ENCODE measurements around the gene PLEKHF1. TPM values are rescaled to one million over a fixed set of nuclear protein-coding genes. Genes with fewer than 3 reads are reported as not detected.

PLEKHF1 gene
- total and polyA plus RNA-seq, 2 of the 8 experiments (the other 6 are each of a cell fraction or from before 2014, with no cell fraction given): 11.1 to 18.4 TPM

GRCh38 chr19:29667901-29668341 is 2.7 kb downstream of the PLEKHF1 start (continued):
- TF ChIP-seq, protein P1, sequence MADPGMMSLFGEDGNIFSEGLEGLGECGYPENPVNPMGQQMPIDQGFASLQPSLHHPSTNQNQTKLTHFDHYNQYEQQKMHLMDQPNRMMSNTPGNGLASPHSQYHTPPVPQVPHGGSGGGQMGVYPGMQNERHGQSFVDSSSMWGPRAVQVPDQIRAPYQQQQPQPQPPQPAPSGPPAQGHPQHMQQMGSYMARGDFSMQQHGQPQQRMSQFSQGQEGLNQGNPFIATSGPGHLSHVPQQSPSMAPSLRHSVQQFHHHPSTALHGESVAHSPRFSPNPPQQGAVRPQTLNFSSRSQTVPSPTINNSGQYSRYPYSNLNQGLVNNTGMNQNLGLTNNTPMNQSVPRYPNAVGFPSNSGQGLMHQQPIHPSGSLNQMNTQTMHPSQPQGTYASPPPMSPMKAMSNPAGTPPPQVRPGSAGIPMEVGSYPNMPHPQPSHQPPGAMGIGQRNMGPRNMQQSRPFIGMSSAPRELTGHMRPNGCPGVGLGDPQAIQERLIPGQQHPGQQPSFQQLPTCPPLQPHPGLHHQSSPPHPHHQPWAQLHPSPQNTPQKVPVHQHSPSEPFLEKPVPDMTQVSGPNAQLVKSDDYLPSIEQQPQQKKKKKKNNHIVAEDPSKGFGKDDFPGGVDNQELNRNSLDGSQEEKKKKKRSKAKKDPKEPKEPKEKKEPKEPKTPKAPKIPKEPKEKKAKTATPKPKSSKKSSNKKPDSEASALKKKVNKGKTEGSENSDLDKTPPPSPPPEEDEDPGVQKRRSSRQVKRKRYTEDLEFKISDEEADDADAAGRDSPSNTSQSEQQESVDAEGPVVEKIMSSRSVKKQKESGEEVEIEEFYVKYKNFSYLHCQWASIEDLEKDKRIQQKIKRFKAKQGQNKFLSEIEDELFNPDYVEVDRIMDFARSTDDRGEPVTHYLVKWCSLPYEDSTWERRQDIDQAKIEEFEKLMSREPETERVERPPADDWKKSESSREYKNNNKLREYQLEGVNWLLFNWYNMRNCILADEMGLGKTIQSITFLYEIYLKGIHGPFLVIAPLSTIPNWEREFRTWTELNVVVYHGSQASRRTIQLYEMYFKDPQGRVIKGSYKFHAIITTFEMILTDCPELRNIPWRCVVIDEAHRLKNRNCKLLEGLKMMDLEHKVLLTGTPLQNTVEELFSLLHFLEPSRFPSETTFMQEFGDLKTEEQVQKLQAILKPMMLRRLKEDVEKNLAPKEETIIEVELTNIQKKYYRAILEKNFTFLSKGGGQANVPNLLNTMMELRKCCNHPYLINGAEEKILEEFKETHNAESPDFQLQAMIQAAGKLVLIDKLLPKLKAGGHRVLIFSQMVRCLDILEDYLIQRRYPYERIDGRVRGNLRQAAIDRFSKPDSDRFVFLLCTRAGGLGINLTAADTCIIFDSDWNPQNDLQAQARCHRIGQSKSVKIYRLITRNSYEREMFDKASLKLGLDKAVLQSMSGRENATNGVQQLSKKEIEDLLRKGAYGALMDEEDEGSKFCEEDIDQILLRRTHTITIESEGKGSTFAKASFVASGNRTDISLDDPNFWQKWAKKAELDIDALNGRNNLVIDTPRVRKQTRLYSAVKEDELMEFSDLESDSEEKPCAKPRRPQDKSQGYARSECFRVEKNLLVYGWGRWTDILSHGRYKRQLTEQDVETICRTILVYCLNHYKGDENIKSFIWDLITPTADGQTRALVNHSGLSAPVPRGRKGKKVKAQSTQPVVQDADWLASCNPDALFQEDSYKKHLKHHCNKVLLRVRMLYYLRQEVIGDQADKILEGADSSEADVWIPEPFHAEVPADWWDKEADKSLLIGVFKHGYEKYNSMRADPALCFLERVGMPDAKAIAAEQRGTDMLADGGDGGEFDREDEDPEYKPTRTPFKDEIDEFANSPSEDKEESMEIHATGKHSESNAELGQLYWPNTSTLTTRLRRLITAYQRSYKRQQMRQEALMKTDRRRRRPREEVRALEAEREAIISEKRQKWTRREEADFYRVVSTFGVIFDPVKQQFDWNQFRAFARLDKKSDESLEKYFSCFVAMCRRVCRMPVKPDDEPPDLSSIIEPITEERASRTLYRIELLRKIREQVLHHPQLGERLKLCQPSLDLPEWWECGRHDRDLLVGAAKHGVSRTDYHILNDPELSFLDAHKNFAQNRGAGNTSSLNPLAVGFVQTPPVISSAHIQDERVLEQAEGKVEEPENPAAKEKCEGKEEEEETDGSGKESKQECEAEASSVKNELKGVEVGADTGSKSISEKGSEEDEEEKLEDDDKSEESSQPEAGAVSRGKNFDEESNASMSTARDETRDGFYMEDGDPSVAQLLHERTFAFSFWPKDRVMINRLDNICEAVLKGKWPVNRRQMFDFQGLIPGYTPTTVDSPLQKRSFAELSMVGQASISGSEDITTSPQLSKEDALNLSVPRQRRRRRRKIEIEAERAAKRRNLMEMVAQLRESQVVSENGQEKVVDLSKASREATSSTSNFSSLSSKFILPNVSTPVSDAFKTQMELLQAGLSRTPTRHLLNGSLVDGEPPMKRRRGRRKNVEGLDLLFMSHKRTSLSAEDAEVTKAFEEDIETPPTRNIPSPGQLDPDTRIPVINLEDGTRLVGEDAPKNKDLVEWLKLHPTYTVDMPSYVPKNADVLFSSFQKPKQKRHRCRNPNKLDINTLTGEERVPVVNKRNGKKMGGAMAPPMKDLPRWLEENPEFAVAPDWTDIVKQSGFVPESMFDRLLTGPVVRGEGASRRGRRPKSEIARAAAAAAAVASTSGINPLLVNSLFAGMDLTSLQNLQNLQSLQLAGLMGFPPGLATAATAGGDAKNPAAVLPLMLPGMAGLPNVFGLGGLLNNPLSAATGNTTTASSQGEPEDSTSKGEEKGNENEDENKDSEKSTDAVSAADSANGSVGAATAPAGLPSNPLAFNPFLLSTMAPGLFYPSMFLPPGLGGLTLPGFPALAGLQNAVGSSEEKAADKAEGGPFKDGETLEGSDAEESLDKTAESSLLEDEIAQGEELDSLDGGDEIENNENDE (IDR thresholded peaks at IDR 0.05; ENCODE audit: insufficient replicate concordance, low read length): no peak
- no peak for TF ChIP-seq JUN (IDR thresholded peaks at IDR 0.05; ENCODE audit: low read depth, low read length)
- no peak for TF ChIP-seq CTBP2 (IDR thresholded peaks at IDR 0.05; ENCODE audit: borderline replicate concordance, insufficient read depth, insufficient read length, low read length)
- no peak for TF ChIP-seq MAFK (IDR thresholded peaks at IDR 0.05; ENCODE audit: low read depth, low read length)
- no peak for TF ChIP-seq YY1 (IDR thresholded peaks at IDR 0.05; ENCODE audit: low read depth, low read length)
- no peak for TF ChIP-seq RBBP5 (IDR thresholded peaks at IDR 0.05; ENCODE audit: borderline replicate concordance, low read depth, low read length)
- no peak for TF ChIP-seq RFX5 (IDR thresholded peaks at IDR 0.05; ENCODE audit: borderline replicate concordance, low read depth, low read length)
- no peak for TF ChIP-seq GTF2F1 (IDR thresholded peaks at IDR 0.05; ENCODE audit: borderline replicate concordance, low read depth, low read length)
- no peak for TF ChIP-seq KDM4A (IDR thresholded peaks at IDR 0.05; ENCODE audit: low read depth, low read length, severe bottlenecking)

All from H1 (cell line).